Stimulated activated CD4-positive, alpha-beta T cell treated with anti-CD3 and anti-CD28 coated beads, TNF-alpha, amount 100 ng/mL, for 4 hours (primary cell): ENCODE results near the gene FBXW5.

Experiments
- DNase-seq, 3 experiments: peaks; one replicate each; pipeline ENCODE4 v3.0.0-alpha.2; 2020; ENCODE audit warnings: low read depth in 3 of 3

The FBXW5 gene

GRCh38 chr9:136934277-136934676, 10.3 kb downstream of the FBXW5 start:
- DNase-seq: no peak

GRCh38 chr9:136931611-136932130, 12.9 kb downstream of the FBXW5 start:
- DNase-seq: no peak

GRCh38 chr9:136930014-136930413, 14.5 kb downstream of the FBXW5 start:
- DNase-seq: no peak

- no peak for DNase-seq
These were observed 15.9 kb downstream of the FBXW5 start for GRCh38 chr9:136928591-136928990.

GRCh38 chr9:136927343-136928271, 16.9 kb downstream of the FBXW5 start:
- no peak for DNase-seq

- DNase-seq: no peak
These were observed 17.8 kb downstream of the FBXW5 start for GRCh38 chr9:136926749-136927148.

GRCh38 chr9:136926154-136926704, 18.3 kb downstream of the FBXW5 start:
- no peak for DNase-seq

GRCh38 chr9:136925414-136926153, 19.0 kb downstream of the FBXW5 start:
- DNase-seq: no peak

GRCh38 chr9:136923881-136924280, 20.7 kb downstream of the FBXW5 start:
- no peak for DNase-seq

- DNase-seq: no peak
These were observed 22.0 kb downstream of the FBXW5 start for GRCh38 chr9:136922540-136922939.

GRCh38 chr9:136921718-136922117, 22.8 kb downstream of the FBXW5 start:
- no peak for DNase-seq

- DNase-seq: no peak
These were observed 23.2 kb downstream of the FBXW5 start for GRCh38 chr9:136921307-136921706.

- no peak for DNase-seq
These were observed 23.8 kb downstream of the FBXW5 start for GRCh38 chr9:136920734-136921231.

- DNase-seq: no peak
These were observed 24.5 kb downstream of the FBXW5 start for GRCh38 chr9:136920069-136920468.

GRCh38 chr9:136917902-136918301, 26.6 kb downstream of the FBXW5 start:
- no peak for DNase-seq

- no peak for DNase-seq
These were observed 28.0 kb downstream of the FBXW5 start for GRCh38 chr9:136916330-136917184.

- no peak for DNase-seq
These were observed 28.8 kb downstream of the FBXW5 start for GRCh38 chr9:136915632-136916329.

- no peak for DNase-seq
These were observed 30.7 kb downstream of the FBXW5 start for GRCh38 chr9:136913701-136914438.

GRCh38 chr9:136910901-136911245, 33.7 kb downstream of the FBXW5 start:
- DNase-seq: no peak
